ENCODE data around the gene PHC1. TPM values are rescaled to one million over a fixed set of nuclear protein-coding genes. Genes with fewer than 3 reads are reported as not detected.
A peak's percentile ranks its signal among the peaks of the same experiment; 100 is the strongest.

PHC1 gene
- total RNA-seq, 1 donor from 2014 or later: 19.3 TPM

GRCh38 chr12:8941691-8942478, 27.6 kb downstream of the PHC1 start:
- intact Hi-C loops (cut with DNase I): no loop called here
- ATAC-seq (ENCODE audit: poor library complexity) (no peak), DNase-seq (no peak)

- intact Hi-C loops (cut with DNase I): no loop called here
- no peak for DNase-seq
- ATAC-seq (ENCODE audit: poor library complexity): no peak
Observed at GRCh38 chr12:8943565-8944186, 29.4 kb downstream of the PHC1 start.

- ATAC-seq (ENCODE audit: poor library complexity): no peak
- no peak for DNase-seq
- intact Hi-C loops (cut with DNase I): no loop called here
Observed at GRCh38 chr12:8946733-8947132, 32.4 kb downstream of the PHC1 start.

GRCh38 chr12:8947737-8948136, 33.4 kb downstream of the PHC1 start:
- ATAC-seq (ENCODE audit: poor library complexity) (no peak), DNase-seq (no peak)
- intact Hi-C loops (cut with DNase I): no loop called here

- ATAC-seq (ENCODE audit: poor library complexity): no peak
- DNase-seq: no peak
- intact Hi-C loops (cut with DNase I): no loop called here
Observed at GRCh38 chr12:8948701-8949341, 34.5 kb downstream of the PHC1 start.

- ATAC-seq (ENCODE audit: poor library complexity): peak; percentile 98
- DNase-seq: peak; percentile 96
- intact Hi-C loops (cut with DNase I): loop anchor here (5.0 kb wide), 1 partner anchor 88 kb away; no protein-coding TSS in a partner anchor
Observed at GRCh38 chr12:8949342-8950220, 35.3 kb downstream of the PHC1 start, which contains the start of gene M6PR. M6PR (minus strand) TSS chr12:8949645; CDS start chr12:8946404, 3,241 bp downstream.

GRCh38 chr12:8950221-8950527, 35.9 kb downstream of the PHC1 start:
- ATAC-seq (ENCODE audit: poor library complexity) (no peak), DNase-seq (no peak)
- intact Hi-C loops (cut with DNase I): loop anchor here (5.0 kb wide), 1 partner anchor 87 kb away; no protein-coding TSS in a partner anchor

- intact Hi-C loops (cut with DNase I): loop anchor here (5.0 kb wide), 1 partner anchor 86 kb away; no protein-coding TSS in a partner anchor
- DNase-seq (no peak), ATAC-seq (ENCODE audit: poor library complexity) (no peak)
Observed at GRCh38 chr12:8950702-8951478, 36.6 kb downstream of the PHC1 start.

GRCh38 chr12:8951744-8952143, 37.4 kb downstream of the PHC1 start:
- intact Hi-C loops (cut with DNase I): loop anchor here (5.0 kb wide), 1 partner anchor 86 kb away; no protein-coding TSS in a partner anchor
- ATAC-seq (ENCODE audit: poor library complexity) (no peak), DNase-seq (no peak)

GRCh38 chr12:8953773-8954402, 39.6 kb downstream of the PHC1 start:
- intact Hi-C loops (cut with DNase I): loop anchor here (5.0 kb wide), 1 partner anchor 83 kb away; no protein-coding TSS in a partner anchor
- DNase-seq: no peak
- ATAC-seq (ENCODE audit: poor library complexity): no peak

- intact Hi-C loops (cut with DNase I): no loop called here
- no peak for ATAC-seq (ENCODE audit: poor library complexity)
- DNase-seq: no peak
Observed at GRCh38 chr12:8956073-8956472, 41.8 kb downstream of the PHC1 start.

- DNase-seq (peak; percentile 44), ATAC-seq (ENCODE audit: poor library complexity) (peak; percentile 73)
- intact Hi-C loops (cut with DNase I): no loop called here
Observed at GRCh38 chr12:8956772-8957171, 42.5 kb downstream of the PHC1 start.

- intact Hi-C loops (cut with DNase I): no loop called here
- no peak for DNase-seq
- no peak for ATAC-seq (ENCODE audit: poor library complexity)
Observed at GRCh38 chr12:8957561-8957960, 43.3 kb downstream of the PHC1 start.

GRCh38 chr12:8958066-8958465, 43.8 kb downstream of the PHC1 start:
- intact Hi-C loops (cut with DNase I): no loop called here
- DNase-seq (no peak), ATAC-seq (ENCODE audit: poor library complexity) (no peak)

GRCh38 chr12:8960176-8960575, 45.9 kb downstream of the PHC1 start:
- intact Hi-C loops (cut with DNase I): no loop called here
- ATAC-seq (ENCODE audit: poor library complexity) (no peak), DNase-seq (no peak)

GRCh38 chr12:8968761-8969160, 54.5 kb downstream of the PHC1 start:
- DNase-seq (no peak), ATAC-seq (ENCODE audit: poor library complexity) (no peak)
- intact Hi-C loops (cut with DNase I): no loop called here

GRCh38 chr12:8969861-8970411, 55.6 kb downstream of the PHC1 start:
- no peak for DNase-seq
- intact Hi-C loops (cut with DNase I): no loop called here
- ATAC-seq (ENCODE audit: poor library complexity): no peak
